ENCODE data around the gene WWC2. TPM values are rescaled to one million over a fixed set of nuclear protein-coding genes. Genes with fewer than 3 reads are reported as not detected.

WWC2 gene
- polyA plus RNA-seq, 3 donors = 54.0 to 71.8 (median 55.6) TPM

DNA sequence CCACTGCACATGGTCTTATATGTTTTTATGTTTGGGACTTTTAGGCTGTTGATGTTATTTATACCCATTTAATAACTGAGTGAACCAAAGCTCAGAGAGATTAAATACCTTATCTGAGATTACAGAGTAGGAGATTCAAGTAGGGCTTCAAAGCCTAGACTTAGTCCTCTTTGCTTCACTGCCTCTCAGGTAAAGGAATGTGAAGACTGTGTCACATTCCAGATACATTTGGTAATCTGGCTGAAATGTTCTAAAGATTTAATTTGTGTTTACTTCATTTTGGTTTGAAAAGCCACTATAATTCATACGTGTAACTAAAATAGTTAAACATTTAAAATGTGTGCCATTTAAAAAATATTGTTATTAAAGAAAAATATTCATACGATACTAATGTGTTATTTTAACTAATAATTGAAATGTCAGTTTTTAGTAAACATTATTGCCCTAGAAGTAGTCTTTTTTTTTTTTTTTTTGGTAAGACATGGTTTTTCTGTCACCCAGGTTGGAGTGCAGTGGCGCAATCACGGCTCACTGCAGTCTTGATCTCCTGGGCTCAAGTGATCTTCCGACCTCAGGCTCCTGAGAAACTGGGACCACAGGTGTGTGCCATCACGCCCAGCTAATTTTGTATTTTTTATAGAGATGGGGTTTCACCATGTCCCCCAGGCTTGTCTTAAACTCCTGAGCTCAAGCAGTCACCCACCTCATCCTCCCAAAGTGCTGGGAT, 54.3 kb downstream of the WWC2 start:
- no peak for DNase-seq (ENCODE audit: extremely low read depth in 1 of 11, low read depth in 9 of 11, low spot score in 4 of 11)

DNA sequence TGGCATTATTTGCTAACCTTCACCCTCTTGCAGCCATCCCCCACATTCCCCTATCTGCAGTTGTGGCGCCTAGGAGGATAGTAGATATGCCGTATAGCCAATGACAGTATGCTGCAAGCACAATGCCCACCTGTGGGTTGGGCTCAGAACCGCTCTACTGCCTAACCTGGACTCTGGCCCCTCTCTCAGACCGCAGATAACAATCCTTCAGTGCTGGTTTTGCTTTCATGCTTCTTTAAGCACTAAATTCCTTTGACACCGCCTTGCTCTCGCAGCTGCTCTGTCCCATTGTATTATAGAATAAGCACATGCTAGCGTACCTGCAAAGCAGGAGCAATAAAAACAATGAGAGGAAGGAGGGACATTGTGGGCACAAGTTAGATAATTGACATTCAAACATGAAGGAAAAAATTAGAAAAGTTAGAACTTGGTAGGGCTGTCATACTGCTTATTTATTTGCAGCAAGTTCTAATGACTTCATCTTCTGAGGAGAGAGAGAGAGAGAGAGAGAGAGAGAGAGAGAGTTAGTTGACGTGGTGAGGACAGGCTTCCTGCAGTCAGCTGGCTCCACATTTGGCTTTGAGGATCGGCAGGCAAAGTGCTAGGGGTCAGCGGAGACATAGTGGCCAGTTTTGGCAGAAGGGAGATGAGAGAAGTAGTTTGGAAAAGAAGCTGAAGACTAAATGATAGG, 55.8 kb downstream of the WWC2 start:
- DNase-seq (ENCODE audit: extremely low read depth in 1 of 11, low read depth in 9 of 11, low spot score in 4 of 11) = no peak

DNA sequence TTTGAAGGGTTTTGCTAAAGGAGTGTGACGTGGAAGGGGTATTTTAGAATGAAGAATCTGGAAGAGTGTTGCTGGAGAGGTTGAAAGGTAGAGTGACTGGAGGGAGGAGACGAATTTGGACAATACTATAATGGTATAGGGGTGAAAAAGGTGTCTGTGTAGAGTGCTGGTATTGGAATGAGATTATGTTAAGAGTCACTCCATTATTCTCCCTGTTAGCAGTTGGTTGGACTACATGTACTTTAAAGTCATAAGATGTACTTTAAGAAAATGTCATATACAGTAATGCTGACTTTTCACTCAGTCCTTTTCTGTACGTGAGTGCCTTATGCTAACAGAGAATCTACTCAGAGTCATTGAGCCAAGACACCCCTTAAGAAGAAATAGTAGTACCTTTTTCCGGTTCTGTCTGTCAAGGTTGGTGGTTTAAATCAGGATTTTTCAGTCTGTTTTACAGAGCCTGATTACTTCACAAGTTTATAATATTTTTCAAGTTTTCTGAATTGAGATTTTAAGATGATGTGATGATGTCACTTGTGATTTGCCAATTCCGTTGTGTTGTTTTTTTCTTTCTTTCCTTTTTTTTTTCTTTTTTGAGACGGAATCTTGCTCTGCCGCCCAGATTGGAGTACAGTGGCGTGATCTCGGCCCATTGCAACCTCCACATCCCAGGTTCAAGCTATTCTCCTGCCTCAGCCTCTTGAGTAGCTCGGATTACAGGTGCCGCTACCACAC, 56.6 kb downstream of the WWC2 start:
- no peak for DNase-seq (ENCODE audit: extremely low read depth in 1 of 11, low read depth in 9 of 11, low spot score in 4 of 11)

DNA sequence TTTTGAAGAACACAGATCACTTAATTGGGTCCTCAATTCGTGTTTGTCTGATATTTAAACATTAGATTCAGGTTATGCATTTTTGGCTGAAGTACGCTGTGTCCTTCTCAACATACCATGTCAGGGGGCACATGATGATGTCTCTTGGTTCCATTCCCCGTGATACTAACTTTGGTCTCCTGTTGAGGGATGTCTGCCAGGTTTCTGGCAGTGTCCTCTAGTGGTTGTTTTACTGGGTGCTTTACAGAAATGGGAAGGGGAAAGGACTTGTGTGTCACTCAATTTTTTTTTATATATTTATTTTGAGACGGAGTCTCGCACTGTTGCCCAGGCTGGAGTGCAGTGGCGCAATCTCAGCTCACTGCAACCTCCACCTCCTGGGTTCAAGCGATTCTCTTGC, 58.2 kb downstream of the WWC2 start:
- DNase-seq (ENCODE audit: extremely low read depth in 1 of 11, low read depth in 9 of 11, low spot score in 4 of 11) = no peak

DNA sequence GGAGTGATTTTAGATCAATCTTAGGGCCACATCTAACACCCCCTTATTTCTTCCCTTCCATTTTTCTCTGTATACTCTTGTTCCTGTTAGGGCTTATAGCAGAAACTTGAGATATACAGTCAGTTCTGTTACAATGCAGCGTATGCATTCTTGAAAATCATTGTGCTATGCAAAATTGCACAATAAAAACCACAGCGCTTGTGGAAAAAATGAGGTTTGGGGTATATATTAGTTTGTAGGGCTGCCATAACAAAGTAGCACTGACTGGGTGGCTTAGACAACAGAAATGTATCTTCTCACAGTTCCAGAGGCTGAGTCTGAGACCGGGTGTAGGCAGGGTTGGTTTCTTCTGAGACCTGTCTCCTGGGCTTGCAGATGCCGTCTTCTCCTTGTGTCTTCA, 59.0 kb downstream of the WWC2 start:
- DNase-seq (ENCODE audit: extremely low read depth in 1 of 11, low read depth in 9 of 11, low spot score in 4 of 11) = no peak

DNA sequence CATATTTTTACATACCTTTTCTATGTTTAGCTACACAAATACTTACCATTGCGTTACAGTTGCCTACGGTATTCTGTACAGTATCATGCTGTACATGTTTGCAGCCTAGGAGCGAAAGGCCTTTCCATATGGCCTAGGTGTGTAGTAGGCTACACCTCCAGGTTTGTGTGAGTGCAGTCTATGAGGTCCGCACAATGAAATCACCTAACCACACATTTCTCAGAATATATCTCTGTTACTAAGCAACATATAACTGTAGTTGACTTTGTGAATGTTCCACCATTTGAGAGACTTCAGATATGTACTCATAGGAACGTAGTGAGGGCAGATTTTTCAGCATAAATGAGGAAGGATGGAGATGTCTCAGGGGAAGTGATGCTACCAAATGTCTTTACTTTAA, 62.6 kb downstream of the WWC2 start:
- no peak for DNase-seq (ENCODE audit: extremely low read depth in 1 of 11, low read depth in 9 of 11, low spot score in 4 of 11)

DNA sequence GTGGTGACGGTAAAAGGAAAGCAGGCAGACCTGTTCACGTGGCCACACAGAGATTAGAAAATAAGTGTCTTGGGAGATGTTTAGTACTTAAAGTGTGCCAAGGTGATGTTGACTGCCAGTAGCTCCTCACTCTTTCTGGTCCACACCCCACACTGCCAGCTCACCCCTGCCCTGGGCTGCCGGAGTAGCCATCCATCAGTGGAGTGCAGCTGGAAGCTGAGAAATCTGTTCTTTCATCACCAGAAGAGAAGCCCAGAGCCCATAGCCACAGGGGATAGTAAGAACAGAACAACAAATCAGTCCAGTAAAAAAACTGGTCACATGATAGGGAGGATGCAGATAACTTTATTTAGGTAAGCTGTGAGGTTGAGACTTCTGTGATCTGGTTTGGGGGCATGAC, 64.1 kb downstream of the WWC2 start:
- no peak for DNase-seq (ENCODE audit: extremely low read depth in 1 of 11, low read depth in 9 of 11, low spot score in 4 of 11)

DNA sequence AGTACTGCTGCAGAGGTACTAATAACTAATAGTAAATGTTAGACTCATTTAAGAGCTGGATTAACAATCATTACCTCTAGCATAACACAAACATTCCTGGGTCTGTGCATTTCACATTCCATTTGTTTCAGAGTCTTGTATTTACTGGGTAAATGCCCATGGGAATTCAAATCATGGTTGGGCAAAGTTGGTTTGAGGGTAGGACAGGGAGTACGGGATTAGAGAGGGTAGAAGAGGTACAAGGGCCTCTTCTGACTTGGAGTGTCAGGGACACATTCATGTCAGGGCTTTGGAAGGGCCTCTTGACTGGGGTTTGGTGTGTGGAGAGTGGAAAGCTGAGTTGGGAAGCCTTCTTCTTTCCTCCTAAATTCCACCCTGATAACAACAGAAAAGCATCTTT, 65.9 kb downstream of the WWC2 start:
- no peak for DNase-seq (ENCODE audit: extremely low read depth in 1 of 11, low read depth in 9 of 11, low spot score in 4 of 11)

DNA sequence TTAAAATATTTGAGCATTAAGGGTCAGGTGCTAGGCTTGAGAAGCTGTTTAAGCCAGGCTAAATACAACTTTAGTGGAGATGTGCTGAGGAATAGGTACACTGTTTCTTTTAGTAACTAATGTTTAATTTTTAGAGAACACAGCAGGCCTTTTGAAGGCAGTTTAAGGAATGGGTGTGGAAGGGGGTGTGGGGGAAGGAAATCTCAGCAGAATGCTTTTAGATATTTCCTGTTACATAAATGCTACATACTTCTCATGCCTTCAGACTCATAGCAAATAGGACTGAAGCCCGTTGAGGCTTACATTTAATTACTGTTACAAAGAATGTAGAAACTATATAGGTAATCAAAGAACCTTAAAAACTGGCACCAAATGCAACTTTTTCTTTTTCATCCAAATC, 66.3 kb downstream of the WWC2 start:
- DNase-seq (ENCODE audit: extremely low read depth in 1 of 11, low read depth in 9 of 11, low spot score in 4 of 11) = no peak

DNA sequence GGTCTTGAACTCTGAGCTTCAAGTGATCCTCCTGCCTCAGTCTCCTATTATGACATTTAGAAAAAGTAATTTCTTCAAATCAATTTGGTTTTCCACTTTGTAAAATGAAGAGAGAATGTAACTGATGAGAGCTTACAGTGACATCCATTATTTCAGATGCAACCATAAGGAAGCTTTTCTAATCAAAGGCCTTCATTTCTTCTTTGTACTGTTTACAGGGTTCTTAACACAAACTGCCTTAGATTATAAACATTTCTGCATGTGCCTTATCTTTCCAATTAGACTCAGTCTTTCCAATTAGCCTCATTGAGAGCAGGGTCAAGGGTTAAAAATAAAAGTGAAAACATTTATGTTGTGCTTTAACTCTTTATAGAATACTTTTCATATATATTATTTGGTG, 71.8 kb downstream of the WWC2 start:
- no peak for DNase-seq (ENCODE audit: extremely low read depth in 1 of 11, low read depth in 9 of 11, low spot score in 4 of 11)

DNA sequence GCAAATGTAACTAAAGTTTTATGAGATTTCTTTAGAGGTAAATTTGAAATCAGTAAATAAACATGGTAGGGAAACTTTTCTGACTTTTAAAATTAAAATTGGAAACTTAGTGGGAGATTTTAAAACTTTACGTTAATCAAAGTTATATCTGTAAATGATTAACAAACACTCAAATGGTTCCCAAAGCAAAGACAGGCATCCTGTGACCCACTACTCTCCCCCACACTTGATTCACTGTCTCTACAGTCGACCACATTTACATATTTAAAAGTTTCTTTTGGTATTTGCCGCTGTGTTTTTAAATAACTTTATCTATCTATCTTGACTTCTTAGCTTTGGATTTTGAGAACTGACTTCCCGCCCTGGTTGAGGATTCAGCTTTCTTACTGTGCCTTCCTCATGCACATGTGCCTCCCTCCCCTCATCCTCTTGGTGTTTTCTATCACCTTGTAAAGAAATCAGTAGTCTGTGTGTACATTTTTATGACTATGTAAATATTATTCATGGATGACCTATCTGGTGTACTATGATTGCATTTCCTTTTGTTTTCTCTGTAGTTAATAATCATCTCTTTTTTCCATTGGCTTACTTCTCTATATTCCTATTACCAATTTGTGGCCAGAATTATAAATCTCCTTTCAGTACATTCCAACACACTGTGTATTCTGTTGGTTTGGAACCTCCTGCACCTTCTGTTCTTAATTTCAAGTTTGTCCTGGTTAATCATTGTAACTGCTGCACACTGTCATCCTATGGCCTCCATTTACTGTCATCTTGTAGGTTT, 72.6 kb downstream of the WWC2 start:
- no peak for DNase-seq (ENCODE audit: extremely low read depth in 1 of 11, low read depth in 9 of 11, low spot score in 4 of 11)

DNA sequence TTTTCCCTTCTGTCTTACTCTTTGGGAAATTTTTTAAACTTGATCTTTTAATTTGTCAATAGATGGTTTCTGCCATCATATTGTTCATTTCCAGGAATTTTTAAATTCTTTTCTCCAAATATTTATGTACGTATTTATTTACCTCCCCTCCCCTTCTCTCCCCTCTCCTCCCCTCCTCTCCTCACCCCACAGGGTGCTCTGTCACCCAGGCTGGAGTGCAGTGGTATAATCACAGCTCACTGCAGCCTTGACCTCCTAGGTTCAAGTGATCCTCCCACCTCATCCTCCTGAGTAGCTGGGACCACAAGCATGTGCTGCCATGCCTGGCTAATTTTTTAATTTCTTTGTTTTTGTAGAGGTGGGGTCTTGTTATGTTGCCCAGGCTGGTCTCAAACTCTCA, 73.8 kb downstream of the WWC2 start:
- no peak for DNase-seq (ENCODE audit: extremely low read depth in 1 of 11, low read depth in 9 of 11, low spot score in 4 of 11)

DNA sequence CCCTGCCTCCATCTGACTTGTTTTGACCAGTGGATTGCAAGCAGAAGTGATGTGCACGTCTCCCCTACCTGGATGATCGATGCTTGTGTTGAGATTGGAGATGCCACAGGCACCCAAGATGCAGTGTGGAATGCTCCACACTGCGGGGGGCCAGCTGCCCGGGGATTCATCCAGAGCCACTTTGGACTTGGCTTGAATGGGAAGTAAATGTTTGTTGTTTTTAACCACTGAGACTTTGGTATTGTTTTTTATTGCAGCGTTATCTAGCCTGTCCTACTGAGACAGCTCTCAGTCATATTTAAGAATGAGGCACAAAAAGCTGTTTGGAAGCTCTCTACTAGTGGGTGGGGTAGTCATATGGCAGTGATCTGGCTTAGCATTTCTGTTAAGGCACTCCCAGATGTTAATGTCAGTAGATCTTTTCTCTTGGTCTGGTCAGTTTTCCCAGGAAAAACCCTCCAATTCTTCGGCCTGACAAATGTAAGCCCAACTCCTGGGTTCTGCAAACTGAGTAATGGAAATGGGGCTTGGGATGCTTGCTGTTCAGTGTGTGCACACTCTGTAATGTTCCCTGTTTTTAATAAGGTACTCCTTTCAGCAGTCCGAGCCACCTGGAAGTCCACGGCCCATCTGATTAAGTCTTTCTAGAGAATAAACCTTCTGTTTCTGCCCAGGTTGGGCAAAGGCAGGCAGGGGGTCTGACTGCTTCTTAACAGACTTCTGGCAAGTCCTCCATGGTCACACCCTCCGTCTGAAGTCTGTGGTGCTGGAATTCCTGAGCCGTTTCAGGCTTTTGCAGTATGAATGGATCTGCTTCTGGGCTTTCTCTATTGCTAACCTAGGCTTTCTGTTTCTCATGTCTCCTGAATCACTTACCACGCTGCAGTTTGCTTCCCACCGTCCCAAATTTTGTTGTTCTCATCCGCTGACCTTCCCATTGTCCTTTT, 74.8 kb downstream of the WWC2 start:
- no peak for DNase-seq (ENCODE audit: extremely low read depth in 1 of 11, low read depth in 9 of 11, low spot score in 4 of 11)

DNA sequence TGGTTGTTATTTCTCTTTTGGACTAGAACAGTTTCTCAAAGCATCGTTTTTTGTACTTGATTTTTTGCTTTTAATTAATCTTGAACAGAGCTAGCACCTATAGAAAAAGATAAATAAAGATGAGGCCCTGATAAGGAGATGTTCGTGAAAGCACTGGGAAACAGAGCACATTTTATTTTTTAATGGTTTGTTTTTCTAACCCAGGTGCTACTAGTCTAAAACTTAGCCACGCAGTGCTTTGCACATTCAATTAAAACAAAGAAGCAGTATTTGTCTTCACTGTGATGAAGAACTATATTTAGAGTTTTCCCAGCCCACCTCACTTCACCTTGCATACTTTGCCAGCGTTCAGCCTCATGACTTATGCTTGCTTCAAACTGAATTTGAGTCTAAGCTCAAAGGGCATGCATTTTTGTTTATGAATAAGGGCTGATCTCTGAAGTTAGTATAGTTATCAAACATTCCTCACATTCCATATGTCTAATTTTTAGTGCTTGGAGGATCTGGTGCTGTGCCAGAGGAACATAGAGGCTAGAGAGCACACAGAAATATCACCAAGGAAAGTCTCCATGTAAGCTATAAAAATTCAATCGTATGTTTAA, 76.7 kb downstream of the WWC2 start:
- DNase-seq (ENCODE audit: extremely low read depth in 1 of 11, low read depth in 9 of 11, low spot score in 4 of 11) = peak in 1 of 11 donors; percentile 26

DNA sequence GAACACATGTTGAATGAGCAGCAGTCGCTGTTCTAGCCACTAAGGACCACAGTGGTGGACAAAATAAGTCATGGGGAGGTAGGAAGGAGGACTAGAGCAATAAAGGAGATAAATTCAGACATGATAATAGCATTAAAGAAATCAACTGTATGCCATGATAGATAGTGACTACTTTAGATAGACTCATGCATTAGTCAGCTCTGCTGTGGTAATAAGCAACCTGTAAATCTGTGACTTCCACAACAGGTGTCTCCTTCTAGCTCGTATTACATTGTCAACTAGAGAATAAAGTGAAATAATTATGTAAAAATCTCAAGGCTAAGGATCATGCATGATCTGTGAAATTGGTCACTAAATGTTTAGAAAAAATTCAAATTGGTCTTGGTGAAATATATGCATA, 77.9 kb downstream of the WWC2 start:
- no peak for DNase-seq (ENCODE audit: extremely low read depth in 1 of 11, low read depth in 9 of 11, low spot score in 4 of 11)

DNA sequence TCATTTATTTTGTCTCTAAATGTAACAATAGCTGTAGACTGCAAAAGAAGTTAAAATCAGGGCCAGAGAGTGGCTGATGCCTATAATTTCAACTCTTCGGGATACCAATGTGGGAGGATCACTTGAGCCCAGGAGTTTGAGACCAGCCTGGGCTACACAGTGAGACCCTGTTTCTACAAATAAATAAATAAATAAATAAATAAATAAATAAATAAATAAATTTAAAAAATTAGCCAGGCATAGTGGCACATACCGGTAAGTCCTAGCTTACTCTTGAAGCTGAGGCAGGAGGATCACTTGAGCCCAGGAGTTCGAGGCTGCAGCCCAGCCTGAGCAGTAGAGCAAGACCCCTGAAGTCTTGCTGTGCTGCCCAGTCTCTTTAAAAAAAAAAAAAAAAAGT, 79.1 kb downstream of the WWC2 start:
- DNase-seq (ENCODE audit: extremely low read depth in 1 of 11, low read depth in 9 of 11, low spot score in 4 of 11) = no peak

DNA sequence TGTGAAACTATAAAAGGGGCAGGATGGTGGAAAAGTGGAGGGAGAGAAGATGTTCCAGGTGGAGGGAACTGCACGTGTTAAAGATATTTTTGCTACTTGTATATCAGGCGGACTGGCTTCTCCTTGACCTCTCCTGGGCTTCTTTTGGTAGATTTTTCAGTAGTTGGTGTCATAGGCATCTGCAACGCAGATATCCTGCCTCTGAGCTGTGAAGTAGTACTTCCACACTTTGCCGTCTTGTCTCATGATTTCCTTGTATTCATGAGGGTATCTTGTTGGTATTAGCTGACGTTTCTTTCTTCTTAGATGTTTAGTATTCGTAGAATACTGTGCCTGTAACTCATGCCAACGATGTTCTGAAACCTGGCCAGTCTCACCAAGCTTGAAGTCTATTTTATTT, 81.0 kb downstream of the WWC2 start:
- no peak for DNase-seq (ENCODE audit: extremely low read depth in 1 of 11, low read depth in 9 of 11, low spot score in 4 of 11)

DNA sequence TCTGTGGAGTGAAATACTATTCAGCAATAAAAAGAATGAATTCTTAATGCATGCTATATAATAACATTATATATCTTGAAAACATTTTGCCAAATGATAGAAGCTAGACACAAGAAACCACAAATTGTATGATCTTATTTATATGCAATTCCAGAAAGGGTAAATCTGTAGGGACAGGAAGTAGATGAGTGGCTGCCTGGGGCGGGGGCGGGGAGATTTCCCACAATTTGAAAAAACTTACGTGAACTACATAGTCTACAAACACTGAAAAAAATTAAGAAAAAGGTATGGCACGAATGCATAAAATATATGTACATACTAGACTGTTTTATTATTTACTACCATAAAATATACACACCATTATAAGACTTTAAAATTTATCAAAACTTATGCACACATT, 81.6 kb downstream of the WWC2 start:
- DNase-seq (ENCODE audit: extremely low read depth in 1 of 11, low read depth in 9 of 11, low spot score in 4 of 11) = no peak

All from renal cortex interstitium (tissue), 11 donors.